MM.1S (cell line): ENCODE results near the gene MAZ.
A peak's percentile ranks its signal among the peaks of the same experiment; 100 is the strongest.

Experiments
- EZH2 ChIP-seq: fragments of 300-600 bp; sonication (generic); optimal IDR thresholded peaks from 2 replicates; pipeline ENCODE3; 2017; ENCODE audit warnings: low read depth, mild to moderate bottlenecking, antibody characterized with exemption, low read length, mixed read lengths
- EZH2phosphoT487 ChIP-seq: fragments of 300-600 bp; sonication (generic); IDR thresholded peaks from 2 replicates; pipeline ENCODE4 v1.6.1; 2018; ENCODE audit warnings: antibody characterized with exemption, low read length
- TF ChIP-seq, protein P1 (sequence below): fragments of 300-600 bp; sonication (generic); IDR thresholded peaks from 2 replicates; pipeline ENCODE4 v1.5.1; 2016; ENCODE audit warnings: antibody characterized with exemption, low read length, mixed read lengths

GRCh38 chr16:29790183-29790948 is 16.0 kb upstream of the MAZ start, which contains the start of gene KIF22:
- TF ChIP-seq, protein P1, sequence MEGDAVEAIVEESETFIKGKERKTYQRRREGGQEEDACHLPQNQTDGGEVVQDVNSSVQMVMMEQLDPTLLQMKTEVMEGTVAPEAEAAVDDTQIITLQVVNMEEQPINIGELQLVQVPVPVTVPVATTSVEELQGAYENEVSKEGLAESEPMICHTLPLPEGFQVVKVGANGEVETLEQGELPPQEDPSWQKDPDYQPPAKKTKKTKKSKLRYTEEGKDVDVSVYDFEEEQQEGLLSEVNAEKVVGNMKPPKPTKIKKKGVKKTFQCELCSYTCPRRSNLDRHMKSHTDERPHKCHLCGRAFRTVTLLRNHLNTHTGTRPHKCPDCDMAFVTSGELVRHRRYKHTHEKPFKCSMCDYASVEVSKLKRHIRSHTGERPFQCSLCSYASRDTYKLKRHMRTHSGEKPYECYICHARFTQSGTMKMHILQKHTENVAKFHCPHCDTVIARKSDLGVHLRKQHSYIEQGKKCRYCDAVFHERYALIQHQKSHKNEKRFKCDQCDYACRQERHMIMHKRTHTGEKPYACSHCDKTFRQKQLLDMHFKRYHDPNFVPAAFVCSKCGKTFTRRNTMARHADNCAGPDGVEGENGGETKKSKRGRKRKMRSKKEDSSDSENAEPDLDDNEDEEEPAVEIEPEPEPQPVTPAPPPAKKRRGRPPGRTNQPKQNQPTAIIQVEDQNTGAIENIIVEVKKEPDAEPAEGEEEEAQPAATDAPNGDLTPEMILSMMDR: peak; percentile 77
- TF ChIP-seq EZH2phosphoT487: no peak
- TF ChIP-seq EZH2: no peak
